GM18951 (cell line): ENCODE data around the gene OR51E2.

ENCODE experiments used
- POLR2A ChIP-seq: IDR thresholded peaks from 4 replicates; pipeline ENCODE4 v1.6.1; 2011; ENCODE audit warnings: mild to moderate bottlenecking; ENCODE audit not compliant: insufficient read length, insufficient read depth; ENCODE audit errors: extremely low read depth
- in situ Hi-C: fragments of 300-500 bp; cut with MboI; formaldehyde crosslinking; loops from one replicate; pipeline ENCODE4 v1.12.0; 2022; ENCODE audit warnings: low sequenced_read_pairs, mixed read lengths, inconsistent platforms; ENCODE audit not compliant: unreplicated experiment

The OR51E2 gene

GRCh38 chr11:4682623-4683419 lies 14.8 kb downstream of the OR51E2 start:
- in situ Hi-C loops: no loop called here
- no peak for TF ChIP-seq POLR2A

GRCh38 chr11:4680341-4680740 lies 17.3 kb downstream of the OR51E2 start:
- in situ Hi-C loops: no loop called here
- TF ChIP-seq POLR2A: no peak

- in situ Hi-C loops: no loop called here
- TF ChIP-seq POLR2A: no peak
These were observed 19.7 kb downstream of the OR51E2 start for GRCh38 chr11:4677948-4678347.

GRCh38 chr11:4673781-4674180 lies 23.9 kb downstream of the OR51E2 start:
- no peak for TF ChIP-seq POLR2A
- in situ Hi-C loops: no loop called here

- in situ Hi-C loops: no loop called here
These were observed 25.2 kb downstream of the OR51E2 start for GRCh38 chr11:4672470-4672869.

GRCh38 chr11:4671741-4672140 lies 25.9 kb downstream of the OR51E2 start:
- in situ Hi-C loops: no loop called here
- no peak for TF ChIP-seq POLR2A

More at GRCh38 chr11:4672470-4672869, 25.2 kb downstream of the OR51E2 start:
- no peak for TF ChIP-seq POLR2A

- in situ Hi-C loops: no loop called here
- TF ChIP-seq POLR2A: no peak
These were observed 32.2 kb downstream of the OR51E2 start for GRCh38 chr11:4665424-4665823.

- in situ Hi-C loops: no loop called here
- no peak for TF ChIP-seq POLR2A
These were observed 32.9 kb downstream of the OR51E2 start for GRCh38 chr11:4664786-4665185.

GRCh38 chr11:4664183-4664582 lies 33.5 kb downstream of the OR51E2 start:
- in situ Hi-C loops: no loop called here
- no peak for TF ChIP-seq POLR2A

GRCh38 chr11:4662876-4663275 lies 34.8 kb downstream of the OR51E2 start:
- in situ Hi-C loops: no loop called here
- TF ChIP-seq POLR2A: no peak

- in situ Hi-C loops: no loop called here
These were observed 38.8 kb downstream of the OR51E2 start for GRCh38 chr11:4658629-4659445.

GRCh38 chr11:4654635-4655369 lies 42.9 kb downstream of the OR51E2 start:
- TF ChIP-seq POLR2A: no peak
- in situ Hi-C loops: no loop called here

More at GRCh38 chr11:4658629-4659445, 38.8 kb downstream of the OR51E2 start:
- TF ChIP-seq POLR2A: no peak

- TF ChIP-seq POLR2A: no peak
- in situ Hi-C loops: no loop called here
These were observed 49.9 kb downstream of the OR51E2 start for GRCh38 chr11:4647766-4648165.
